GM12875 (cell line): Measurements from ENCODE around the gene SDK1.
"Not testable (repeated sequence)": the region's sequence is repeated elsewhere in the genome, so short reads cannot be mapped to it uniquely, and the experiment has no call there.

Source experiments
- H3K4me3 ChIP-seq: one replicate; pipeline ENCODE4 v1.5.1; 2011; ENCODE audit warnings: low read depth, low read length, control low read depth
- CTCF ChIP-seq: IDR thresholded peaks from 2 replicates; pipeline ENCODE4 v1.5.1; 2011; ENCODE audit warnings: low read depth, mild to moderate bottlenecking, control low read depth, inconsistent platforms, low read length, moderate library complexity, borderline replicate concordance; ENCODE audit not compliant: insufficient read depth

The SDK1 gene

DNA sequence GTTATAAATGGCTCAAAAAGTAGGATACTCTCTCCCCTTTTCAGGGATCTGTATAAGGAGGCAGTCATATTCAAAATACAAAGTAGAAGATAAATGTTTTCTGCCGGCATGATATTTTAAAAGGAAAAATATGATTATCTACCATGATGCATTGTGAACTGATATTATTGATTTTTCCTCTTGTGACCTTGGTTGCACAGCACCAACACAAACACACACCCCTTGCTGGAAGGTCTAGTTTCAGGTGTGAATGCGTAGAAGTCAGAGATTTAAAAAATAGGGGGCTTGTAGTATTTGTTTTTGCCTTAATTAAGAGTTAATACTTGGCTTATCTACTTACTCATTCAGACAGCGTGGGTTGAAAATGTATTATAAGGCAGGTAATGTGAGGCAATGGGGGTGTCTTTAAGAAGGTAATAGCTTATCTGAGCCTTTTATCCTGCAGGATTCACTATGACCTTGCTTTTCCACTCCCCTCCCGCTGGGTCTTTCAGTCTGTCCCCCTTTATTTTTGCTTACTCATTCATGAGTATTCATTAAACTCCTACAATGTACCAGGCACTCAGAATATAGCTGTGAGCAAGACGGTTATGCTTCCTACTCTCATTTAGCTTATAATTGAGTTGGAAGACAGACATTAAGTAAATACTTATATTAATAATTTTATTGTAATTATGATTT is 390.6 kb downstream of the SDK1 start:
- no peak overlapping the region for H3K4me3 ChIP-seq
- no peak for TF ChIP-seq CTCF

DNA sequence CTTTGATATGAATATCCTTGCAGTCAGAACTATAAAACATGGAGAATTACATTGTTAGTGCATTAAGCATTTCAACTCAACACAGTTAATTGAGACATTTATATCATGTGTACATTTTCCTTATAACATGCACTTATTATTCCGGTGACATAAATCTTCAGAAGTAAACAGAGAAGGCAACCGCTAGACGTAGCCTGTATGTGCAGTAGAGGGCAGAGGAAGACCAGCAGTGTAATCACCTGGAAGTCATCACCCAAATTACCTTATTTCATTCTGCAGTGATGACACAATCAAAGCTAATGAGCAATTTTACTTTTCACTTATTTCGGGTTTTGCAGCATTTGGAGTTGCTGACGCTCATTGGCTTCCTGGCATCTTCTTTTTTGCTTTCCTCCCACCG is 394.6 kb downstream of the SDK1 start:
- no peak for TF ChIP-seq CTCF

GRCh38 chr7:3696113-3696512 is 395.1 kb downstream of the SDK1 start:
- H3K4me3 ChIP-seq: no peak overlapping the region
- no peak for TF ChIP-seq CTCF

More for the DNA sequence above, 394.6 kb downstream of the SDK1 start:
- H3K4me3 ChIP-seq: no peak overlapping the region

- no peak overlapping the region for H3K4me3 ChIP-seq
- TF ChIP-seq CTCF: no peak
These were observed 396.4 kb downstream of the SDK1 start for GRCh38 chr7:3697472-3697871.

DNA sequence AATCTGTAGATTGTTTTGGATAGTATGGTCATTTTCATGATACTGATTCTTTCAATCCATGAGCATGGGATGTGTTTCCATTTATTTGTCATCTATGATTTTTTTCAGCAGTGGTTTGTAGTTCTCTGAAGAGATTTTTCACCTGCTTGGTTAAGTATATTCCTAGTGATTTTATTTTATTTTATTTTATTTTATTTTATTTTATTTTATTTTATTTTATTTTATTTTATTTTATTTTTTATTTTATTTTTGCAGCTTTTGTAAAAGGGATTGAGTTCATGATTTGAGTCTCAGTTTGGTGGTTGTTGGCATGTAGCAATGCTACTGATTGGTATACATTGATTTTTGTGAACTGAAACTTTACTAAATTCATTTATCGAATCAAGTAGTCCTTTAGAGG is 404.2 kb downstream of the SDK1 start:
- H3K4me3 ChIP-seq: no peak overlapping the region
- TF ChIP-seq CTCF: no peak

DNA sequence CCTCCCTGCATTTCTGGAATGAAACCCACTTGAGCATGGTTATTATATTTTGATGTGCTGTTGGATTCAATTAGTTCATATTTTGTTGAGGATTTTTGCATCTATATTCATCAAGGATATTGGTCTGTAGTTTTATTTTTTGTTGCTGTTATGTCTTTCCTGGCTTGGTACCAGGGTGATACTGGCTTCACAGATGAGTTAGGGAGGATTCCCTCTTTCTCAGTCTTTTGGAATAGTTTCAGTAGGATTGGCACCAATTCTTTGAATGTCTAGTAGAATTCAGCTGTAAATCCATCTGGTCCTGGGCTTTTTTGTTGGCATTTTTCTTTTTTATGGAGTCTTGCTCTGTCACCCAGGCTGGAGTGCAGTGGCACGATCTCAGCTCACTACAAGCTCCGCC is 405.0 kb downstream of the SDK1 start:
- not testable (repeated sequence) for H3K4me3 ChIP-seq

- TF ChIP-seq CTCF: no peak
- no peak overlapping the region for H3K4me3 ChIP-seq
These were observed 409.1 kb downstream of the SDK1 start for GRCh38 chr7:3710122-3710521.
